GM12875 (cell line): ENCODE measurements around the gene TRMT44.

Experiments used
- H3K4me3 ChIP-seq: one replicate; pipeline ENCODE4 v1.5.1; 2011; ENCODE audit warnings: low read depth, low read length, control low read depth
- CTCF ChIP-seq: IDR thresholded peaks from 2 replicates; pipeline ENCODE4 v1.5.1; 2011; ENCODE audit warnings: low read depth, mild to moderate bottlenecking, control low read depth, inconsistent platforms, low read length, moderate library complexity, borderline replicate concordance; ENCODE audit not compliant: insufficient read depth

Gene TRMT44

GRCh38 chr4:8467016-8467415 lies 26.4 kb downstream of the TRMT44 start:
- no peak overlapping the region for H3K4me3 ChIP-seq
- TF ChIP-seq CTCF: no peak

GRCh38 chr4:8468746-8469535 lies 28.4 kb downstream of the TRMT44 start:
- peak; percentile 95 for TF ChIP-seq CTCF
- H3K4me3 ChIP-seq: no peak overlapping the region

GRCh38 chr4:8469550-8469949 lies 29.0 kb downstream of the TRMT44 start:
- no peak overlapping the region for H3K4me3 ChIP-seq
- TF ChIP-seq CTCF: no peak

GRCh38 chr4:8470451-8471024 lies 30.0 kb downstream of the TRMT44 start:
- no peak for TF ChIP-seq CTCF
- H3K4me3 ChIP-seq: no peak overlapping the region

- TF ChIP-seq CTCF: no peak
- H3K4me3 ChIP-seq: no peak overlapping the region
These were observed 30.8 kb downstream of the TRMT44 start for GRCh38 chr4:8471211-8471875.

- H3K4me3 ChIP-seq: no peak overlapping the region
- TF ChIP-seq CTCF: no peak
These were observed 31.6 kb downstream of the TRMT44 start for GRCh38 chr4:8472158-8472688.
